GM23338 (cell line): ENCODE data around the gene LPP. TPM values are rescaled to one million over a fixed set of nuclear protein-coding genes. Genes with fewer than 3 reads are reported as not detected.

Source experiments
- ATAC-seq: fragments of 200-7000 bp; cut with Tn5 transposase; 3 replicates; pipeline ENCODE4 v1.9.1; 2020
- DNase-seq: peaks from one replicate; pipeline ENCODE4 v3.0.0-alpha.2; 2015; ENCODE audit warnings: low spot score
- H2AFZ ChIP-seq: fragments of 200-600 bp; sonication (generic); 2 replicates; pipeline ENCODE4 v1.8.0; 2016; ENCODE audit warnings: antibody characterized with exemption, mild to moderate bottlenecking, moderate library complexity
- H3F3A ChIP-seq: fragments of 200-600 bp; sonication (generic); replicated peaks from 2 replicates; pipeline ENCODE4 v1.8.0; 2017; ENCODE audit warnings: antibody characterized with exemption, mixed run types, low read depth
- H3K27ac ChIP-seq: fragments of 200-600 bp; sonication (generic); 2 replicates; pipeline ENCODE4 v1.6.1; 2016; ENCODE audit warnings: low read depth
- H3K27me3 ChIP-seq: fragments of 200-600 bp; sonication (generic); 2 replicates; pipeline ENCODE4 v1.8.0; 2016; ENCODE audit warnings: mild to moderate bottlenecking, mixed run types, moderate library complexity; ENCODE audit not compliant: insufficient read depth
- H3K36me3 ChIP-seq: fragments of 200-600 bp; sonication (generic); 2 replicates; pipeline ENCODE4 v1.8.0; 2016; ENCODE audit warnings: mild to moderate bottlenecking; ENCODE audit not compliant: insufficient read depth
- H3K4me1 ChIP-seq: fragments of 200-600 bp; sonication (generic); 2 replicates; pipeline ENCODE4 v1.8.0; 2016; ENCODE audit warnings: mild to moderate bottlenecking, moderate library complexity; ENCODE audit not compliant: insufficient read depth
- H3K4me2 ChIP-seq: fragments of 200-600 bp; sonication (generic); 2 replicates; pipeline ENCODE4 v1.7.1; 2017; ENCODE audit warnings: mixed run types
- H3K4me3 ChIP-seq: fragments of 200-600 bp; sonication (generic); 2 replicates; pipeline ENCODE4 v1.6.1; 2016; ENCODE audit warnings: mixed run types
- H3K79me2 ChIP-seq: fragments of 200-600 bp; sonication (generic); replicated peaks from 2 replicates; pipeline ENCODE4 v1.8.0; 2017; ENCODE audit warnings: mild to moderate bottlenecking; ENCODE audit not compliant: insufficient read depth
- H3K9me2 ChIP-seq: fragments of 200-600 bp; sonication (generic); 2 replicates; pipeline ENCODE4 v1.8.0; 2017; ENCODE audit not compliant: insufficient read depth
- H4K20me1 ChIP-seq: fragments of 200-600 bp; sonication (generic); replicated peaks from 2 replicates; pipeline ENCODE4 v1.8.0; 2017; ENCODE audit warnings: mild to moderate bottlenecking; ENCODE audit not compliant: insufficient read depth
- H3K27ac Mint-ChIP-seq: 2 replicates; pipeline ENCODE4 v1.8.0; 2020; ENCODE audit warnings: inconsistent platforms, mild to moderate bottlenecking, moderate library complexity, mixed read lengths
- H3K27me3 Mint-ChIP-seq: 3 replicates; pipeline ENCODE4 v1.8.0; 2022; ENCODE audit warnings: low read depth, mild to moderate bottlenecking, moderate library complexity, mixed read lengths, inconsistent platforms; ENCODE audit not compliant: insufficient read depth, poor library complexity
- H3K36me3 Mint-ChIP-seq: 3 replicates; pipeline ENCODE4 v1.8.0; 2021; ENCODE audit warnings: low read depth, mild to moderate bottlenecking, inconsistent platforms, moderate library complexity, mixed read lengths
- H3K4me1 Mint-ChIP-seq: 3 replicates; pipeline ENCODE4 v1.8.0; 2020; ENCODE audit warnings: mild to moderate bottlenecking, inconsistent platforms, mixed read lengths
- H3K4me3 Mint-ChIP-seq: 3 replicates; pipeline ENCODE4 v1.8.0; 2021; ENCODE audit warnings: moderate library complexity, mild to moderate bottlenecking, inconsistent platforms, mixed read lengths
- H3K9me3 Mint-ChIP-seq: 3 replicates; pipeline ENCODE4 v1.8.0; 2020; ENCODE audit warnings: moderate library complexity, mild to moderate bottlenecking, inconsistent platforms, mixed read lengths
- CREB1 ChIP-seq: fragments of 250-450 bp; sonication (Bioruptor Pico); IDR thresholded peaks from 2 replicates; pipeline ENCODE4 v1.5.0; 2020; ENCODE audit warnings: low read depth, mild to moderate bottlenecking, moderate library complexity
- EZH2 ChIP-seq: fragments of 200-600 bp; sonication (generic); IDR thresholded peaks from one replicate; pipeline ENCODE4 v1.8.0; 2017; ENCODE audit warnings: antibody characterized with exemption, mild to moderate bottlenecking, low read depth; ENCODE audit not compliant: unreplicated experiment
- EZH2phosphoT487 ChIP-seq: fragments of 200-600 bp; sonication (generic); IDR thresholded peaks from one replicate; pipeline ENCODE4 v1.8.1; 2018; ENCODE audit warnings: antibody characterized with exemption; ENCODE audit not compliant: unreplicated experiment
- JUNB ChIP-seq: IDR thresholded peaks from one replicate; pipeline ENCODE4 v1.6.1; 2016; ENCODE audit warnings: antibody characterized with exemption; ENCODE audit not compliant: unreplicated experiment
- NANOG ChIP-seq: IDR thresholded peaks from 2 replicates; pipeline ENCODE4 v1.6.1; 2016; ENCODE audit warnings: antibody characterized with exemption, borderline replicate concordance
- POLR2AphosphoS5 ChIP-seq: IDR thresholded peaks from 2 replicates; pipeline ENCODE4 v1.6.1; 2016; ENCODE audit warnings: antibody characterized with exemption, low read depth
- STAT1 ChIP-seq: IDR thresholded peaks from one replicate; pipeline ENCODE4 v1.6.1; 2016; ENCODE audit warnings: antibody characterized with exemption; ENCODE audit not compliant: unreplicated experiment
- ZNF114 ChIP-seq: fragments of 250-450 bp; sonication (Bioruptor Pico); IDR thresholded peaks from 2 replicates; pipeline ENCODE4 v1.5.0; 2020; ENCODE audit warnings: mild to moderate bottlenecking, moderate library complexity
- ZNF331 ChIP-seq: fragments of 250-450 bp; sonication (Bioruptor Pico); IDR thresholded peaks from 2 replicates; pipeline ENCODE4 v1.5.0; 2020; ENCODE audit warnings: low read depth, mild to moderate bottlenecking, moderate library complexity
- ZNF462 ChIP-seq: fragments of 250-450 bp; sonication (Bioruptor Pico); IDR thresholded peaks from 2 replicates; pipeline ENCODE4 v1.5.0; 2020; ENCODE audit warnings: mild to moderate bottlenecking, moderate library complexity
- polyA plus RNA-seq: library from polyadenylated mRNA; unstranded; fragments of >200 nt; fragmentation: Nextera tagmentation; extraction: Ambion mirVana; gene quantifications from 2 replicates; pipeline ENCODE4 v1.2.1, GENCODE V29; 2016
- total RNA-seq: library from RNA; depleted of rRNA; stranded (reverse); fragments of >200 nt; shearing (Covaris generic); gene quantifications from 2 replicates; pipeline ENCODE4 v1.2.3, GENCODE V29; 2014
- TF ChIP-seq, protein P1 (sequence below): IDR thresholded peaks from 2 replicates; pipeline ENCODE4 v1.6.1; 2016; ENCODE audit warnings: antibody characterized with exemption
- TF ChIP-seq, protein P2 (sequence below), 2 experiments: fragments of 200-600 bp in 1 of 2; sonication (generic) in 1 of 2; conservative IDR thresholded peaks; 2 replicates each; pipeline versions ENCODE4 v1.5.1 to v1.6.1; 2016 to 2017; ENCODE audit warnings: antibody characterized with exemption in 2 of 2, low read depth in 2 of 2, mild to moderate bottlenecking in 2 of 2, moderate library complexity in 1 of 2
- TF ChIP-seq, protein P3 (sequence below): IDR thresholded peaks from one replicate; pipeline ENCODE4 v1.6.1; 2018; ENCODE audit warnings: antibody characterized with exemption; ENCODE audit not compliant: unreplicated experiment

Gene LPP
- total and polyA plus RNA-seq, 2 experiments from 2014 or later: 23.0 to 35.2 TPM

- Mint-ChIP-seq H3K4me3 (no peak overlapping the region), H3K27me3 (no peaks in the 10 kb centered on the region), H3K9me3 (no peaks in the 10 kb centered on the region), H3K27ac (no peak overlapping the region), H3K4me1 (peaks cover 5% of the 10 kb centered on the region; the same call in 2 of the 3 replicates), H3K36me3 (no peaks in the 10 kb centered on the region)
- peaks cover 8% of the 10 kb centered on the region; the same call in 1 of the 2 replicates for H3K4me1 ChIP-seq
- ATAC-seq (no peak), DNase-seq (no peak)
- H2AFZ ChIP-seq: no peak overlapping the region
- H3K4me3 ChIP-seq: no peak overlapping the region
- H3K79me2 ChIP-seq: no peaks in the 10 kb centered on the region
- no peaks in the 10 kb centered on the region for H3K9me2 ChIP-seq
- no peaks in the 10 kb centered on the region for H4K20me1 ChIP-seq
- no peak overlapping the region for H3K27ac ChIP-seq
- no peak overlapping the region for H3K4me2 ChIP-seq
- H3K27me3 ChIP-seq: no peaks in the 10 kb centered on the region
- H3F3A ChIP-seq: no peaks in the 10 kb centered on the region
- TF ChIP-seq STAT1: no peak
- no peak for TF ChIP-seq EZH2phosphoT487
- TF ChIP-seq CREB1 (CRISPR knock-in tag): no peak
- TF ChIP-seq ZNF331 (CRISPR knock-in tag): no peak
- no peak for TF ChIP-seq ZNF462 (CRISPR knock-in tag)
- TF ChIP-seq JUNB: no peak
- TF ChIP-seq, protein P1, sequence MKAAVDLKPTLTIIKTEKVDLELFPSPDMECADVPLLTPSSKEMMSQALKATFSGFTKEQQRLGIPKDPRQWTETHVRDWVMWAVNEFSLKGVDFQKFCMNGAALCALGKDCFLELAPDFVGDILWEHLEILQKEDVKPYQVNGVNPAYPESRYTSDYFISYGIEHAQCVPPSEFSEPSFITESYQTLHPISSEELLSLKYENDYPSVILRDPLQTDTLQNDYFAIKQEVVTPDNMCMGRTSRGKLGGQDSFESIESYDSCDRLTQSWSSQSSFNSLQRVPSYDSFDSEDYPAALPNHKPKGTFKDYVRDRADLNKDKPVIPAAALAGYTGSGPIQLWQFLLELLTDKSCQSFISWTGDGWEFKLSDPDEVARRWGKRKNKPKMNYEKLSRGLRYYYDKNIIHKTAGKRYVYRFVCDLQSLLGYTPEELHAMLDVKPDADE: no peak
- TF ChIP-seq, protein P2, sequence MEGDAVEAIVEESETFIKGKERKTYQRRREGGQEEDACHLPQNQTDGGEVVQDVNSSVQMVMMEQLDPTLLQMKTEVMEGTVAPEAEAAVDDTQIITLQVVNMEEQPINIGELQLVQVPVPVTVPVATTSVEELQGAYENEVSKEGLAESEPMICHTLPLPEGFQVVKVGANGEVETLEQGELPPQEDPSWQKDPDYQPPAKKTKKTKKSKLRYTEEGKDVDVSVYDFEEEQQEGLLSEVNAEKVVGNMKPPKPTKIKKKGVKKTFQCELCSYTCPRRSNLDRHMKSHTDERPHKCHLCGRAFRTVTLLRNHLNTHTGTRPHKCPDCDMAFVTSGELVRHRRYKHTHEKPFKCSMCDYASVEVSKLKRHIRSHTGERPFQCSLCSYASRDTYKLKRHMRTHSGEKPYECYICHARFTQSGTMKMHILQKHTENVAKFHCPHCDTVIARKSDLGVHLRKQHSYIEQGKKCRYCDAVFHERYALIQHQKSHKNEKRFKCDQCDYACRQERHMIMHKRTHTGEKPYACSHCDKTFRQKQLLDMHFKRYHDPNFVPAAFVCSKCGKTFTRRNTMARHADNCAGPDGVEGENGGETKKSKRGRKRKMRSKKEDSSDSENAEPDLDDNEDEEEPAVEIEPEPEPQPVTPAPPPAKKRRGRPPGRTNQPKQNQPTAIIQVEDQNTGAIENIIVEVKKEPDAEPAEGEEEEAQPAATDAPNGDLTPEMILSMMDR (conservative IDR thresholded peaks at IDR 0.05; ENCODE audit: low read depth in 2 of 2): no peak
- TF ChIP-seq ZNF114 (CRISPR knock-in tag): no peak
- TF ChIP-seq EZH2: no peak
- TF ChIP-seq, protein P3, sequence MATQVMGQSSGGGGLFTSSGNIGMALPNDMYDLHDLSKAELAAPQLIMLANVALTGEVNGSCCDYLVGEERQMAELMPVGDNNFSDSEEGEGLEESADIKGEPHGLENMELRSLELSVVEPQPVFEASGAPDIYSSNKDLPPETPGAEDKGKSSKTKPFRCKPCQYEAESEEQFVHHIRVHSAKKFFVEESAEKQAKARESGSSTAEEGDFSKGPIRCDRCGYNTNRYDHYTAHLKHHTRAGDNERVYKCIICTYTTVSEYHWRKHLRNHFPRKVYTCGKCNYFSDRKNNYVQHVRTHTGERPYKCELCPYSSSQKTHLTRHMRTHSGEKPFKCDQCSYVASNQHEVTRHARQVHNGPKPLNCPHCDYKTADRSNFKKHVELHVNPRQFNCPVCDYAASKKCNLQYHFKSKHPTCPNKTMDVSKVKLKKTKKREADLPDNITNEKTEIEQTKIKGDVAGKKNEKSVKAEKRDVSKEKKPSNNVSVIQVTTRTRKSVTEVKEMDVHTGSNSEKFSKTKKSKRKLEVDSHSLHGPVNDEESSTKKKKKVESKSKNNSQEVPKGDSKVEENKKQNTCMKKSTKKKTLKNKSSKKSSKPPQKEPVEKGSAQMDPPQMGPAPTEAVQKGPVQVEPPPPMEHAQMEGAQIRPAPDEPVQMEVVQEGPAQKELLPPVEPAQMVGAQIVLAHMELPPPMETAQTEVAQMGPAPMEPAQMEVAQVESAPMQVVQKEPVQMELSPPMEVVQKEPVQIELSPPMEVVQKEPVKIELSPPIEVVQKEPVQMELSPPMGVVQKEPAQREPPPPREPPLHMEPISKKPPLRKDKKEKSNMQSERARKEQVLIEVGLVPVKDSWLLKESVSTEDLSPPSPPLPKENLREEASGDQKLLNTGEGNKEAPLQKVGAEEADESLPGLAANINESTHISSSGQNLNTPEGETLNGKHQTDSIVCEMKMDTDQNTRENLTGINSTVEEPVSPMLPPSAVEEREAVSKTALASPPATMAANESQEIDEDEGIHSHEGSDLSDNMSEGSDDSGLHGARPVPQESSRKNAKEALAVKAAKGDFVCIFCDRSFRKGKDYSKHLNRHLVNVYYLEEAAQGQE: no peak
- no peak for TF ChIP-seq POLR2AphosphoS5
- TF ChIP-seq NANOG: no peak
- no peaks in the 10 kb centered on the region for H3K36me3 ChIP-seq
These were observed 385.8 kb downstream of the LPP start for GRCh38 chr3:188539631-188540194.
